Testis (tissue), 3 donors: ENCODE measurements around the gene NEK4. TPM values are rescaled to one million over a fixed set of nuclear protein-coding genes. Genes with fewer than 3 reads are reported as not detected.

ENCODE experiments used
- DNase-seq: peaks from one replicate; pipeline ENCODE4 v3.0.0-alpha.2; 2019
- H3K27ac ChIP-seq, 2 donors: fragments of 200-600 bp; sonication (generic); one replicate each; pipeline ENCODE4 v1.5.1; 2019
- H3K27me3 ChIP-seq: fragments of 200-600 bp; sonication (generic); one replicate; pipeline ENCODE4 v1.5.1; 2019
- H3K36me3 ChIP-seq: fragments of 200-600 bp; sonication (generic); one replicate; pipeline ENCODE4 v1.5.1; 2017; ENCODE audit warnings: low read depth; ENCODE audit errors: missing control alignments
- H3K4me1 ChIP-seq: fragments of 200-600 bp; sonication (generic); one replicate; pipeline ENCODE4 v1.5.1; 2019
- H3K4me3 ChIP-seq, 2 donors: fragments of 200-600 bp; sonication (generic); one replicate each; pipeline ENCODE4 v1.5.1; 2017 to 2019
- H3K9me3 ChIP-seq: fragments of 200-600 bp; sonication (generic); one replicate; pipeline ENCODE4 v1.5.1; 2017
- POLR2A ChIP-seq: fragments of 450-650 bp; IDR thresholded peaks from one replicate; pipeline ENCODE4 v1.6.1; 2017; ENCODE audit warnings: antibody characterized with exemption, mild to moderate bottlenecking, moderate library complexity
- WGBS, 2 donors: methylation state at CpG; one replicate each; pipeline ENCODE4 v1.1.5; 2018; 5-methylcytosine and 5-hydroxymethylcytosine counted together
- intact Hi-C: fragments of 100-400 bp; cut with DNase I; formaldehyde crosslinking; loops from one replicate; pipeline ENCODE4 v1.15.1; 2023; ENCODE audit warnings: low total_unique reads
- polyA plus RNA-seq: library from polyadenylated mRNA; stranded (reverse); fragments of 350-450 nt; fragmentation: Illumina TruSeq; extraction: RNeasy Lipid Tissue Mini Kit (QIAGEN cat#74804); gene quantifications from one replicate; pipeline ENCODE4 v1.2.3, GENCODE V29; 2014; ENCODE audit warnings: low read depth, low replicate concordance; ENCODE audit not compliant: insufficient read depth
- total RNA-seq, 2 donors: library from RNA; depleted of rRNA; stranded (reverse); fragments of >200 nt; gene quantifications; one replicate each; pipeline ENCODE4 v1.2.3, GENCODE V29; 2016
- TF ChIP-seq, protein P1 (sequence below), 3 experiments: fragments of 450-650 bp in 2 of 3; fragments of 200-600 bp in 1 of 3; sonication (generic) in 1 of 3; IDR thresholded peaks; one replicate each; pipeline ENCODE4 v1.5.1; 2016 to 2019; ENCODE audit warnings: antibody characterized with exemption in 3 of 3, mild to moderate bottlenecking in 2 of 3, moderate library complexity in 1 of 3

Gene NEK4
- total and polyA plus RNA-seq, 3 donors from 2014 or later = 66.6 to 114 (median 70.2) TPM

DNA sequence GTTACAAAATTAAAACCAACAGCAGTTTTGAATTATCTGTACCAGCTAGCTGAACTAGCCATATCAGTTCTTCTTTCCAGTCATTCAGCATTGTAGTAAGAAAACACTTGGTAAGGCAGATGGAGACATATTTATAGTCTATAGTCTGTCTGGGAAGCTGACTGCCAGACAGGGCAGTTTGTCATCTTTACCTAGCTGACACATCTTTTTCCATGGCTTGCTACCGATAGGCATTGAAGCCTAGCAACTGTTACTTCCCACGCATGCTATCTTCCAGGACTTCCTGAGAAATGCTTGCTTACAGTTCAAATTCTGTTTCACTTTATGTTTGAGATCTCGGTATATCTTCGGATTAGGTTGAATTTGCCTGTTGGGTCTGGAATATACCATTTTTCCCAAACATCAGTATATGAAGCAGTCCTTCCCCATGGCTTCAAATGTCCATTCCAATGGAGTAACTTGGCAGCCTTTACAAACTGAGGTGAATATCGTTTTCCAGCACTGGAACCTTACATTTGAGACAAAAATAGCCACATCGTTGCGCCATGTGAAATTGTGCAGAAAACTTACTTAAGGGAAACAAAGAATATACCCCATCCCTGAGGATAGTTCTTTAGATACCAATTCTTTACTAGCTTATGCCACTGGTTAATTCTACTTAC is 76.1 kb downstream of the NEK4 start:
- H3K27me3 ChIP-seq = no peaks in the 10 kb centered on the region
- no peaks in the 10 kb centered on the region for H3K4me1 ChIP-seq
- H3K4me3 ChIP-seq = no peak overlapping the region
- H3K27ac ChIP-seq = no peak overlapping the region
- WGBS, 2 donors = 62 to 66% methylated on average over 7 of the region's 7 CpGs
- TF ChIP-seq, protein P1, sequence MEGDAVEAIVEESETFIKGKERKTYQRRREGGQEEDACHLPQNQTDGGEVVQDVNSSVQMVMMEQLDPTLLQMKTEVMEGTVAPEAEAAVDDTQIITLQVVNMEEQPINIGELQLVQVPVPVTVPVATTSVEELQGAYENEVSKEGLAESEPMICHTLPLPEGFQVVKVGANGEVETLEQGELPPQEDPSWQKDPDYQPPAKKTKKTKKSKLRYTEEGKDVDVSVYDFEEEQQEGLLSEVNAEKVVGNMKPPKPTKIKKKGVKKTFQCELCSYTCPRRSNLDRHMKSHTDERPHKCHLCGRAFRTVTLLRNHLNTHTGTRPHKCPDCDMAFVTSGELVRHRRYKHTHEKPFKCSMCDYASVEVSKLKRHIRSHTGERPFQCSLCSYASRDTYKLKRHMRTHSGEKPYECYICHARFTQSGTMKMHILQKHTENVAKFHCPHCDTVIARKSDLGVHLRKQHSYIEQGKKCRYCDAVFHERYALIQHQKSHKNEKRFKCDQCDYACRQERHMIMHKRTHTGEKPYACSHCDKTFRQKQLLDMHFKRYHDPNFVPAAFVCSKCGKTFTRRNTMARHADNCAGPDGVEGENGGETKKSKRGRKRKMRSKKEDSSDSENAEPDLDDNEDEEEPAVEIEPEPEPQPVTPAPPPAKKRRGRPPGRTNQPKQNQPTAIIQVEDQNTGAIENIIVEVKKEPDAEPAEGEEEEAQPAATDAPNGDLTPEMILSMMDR (IDR thresholded peaks at IDR 0.05) = no peak
- no peak for TF ChIP-seq POLR2A
- no peaks in the 10 kb centered on the region for H3K36me3 ChIP-seq
- H3K9me3 ChIP-seq = no peaks in the 10 kb centered on the region
- intact Hi-C loops = no loop called here
- no peak for DNase-seq

DNA sequence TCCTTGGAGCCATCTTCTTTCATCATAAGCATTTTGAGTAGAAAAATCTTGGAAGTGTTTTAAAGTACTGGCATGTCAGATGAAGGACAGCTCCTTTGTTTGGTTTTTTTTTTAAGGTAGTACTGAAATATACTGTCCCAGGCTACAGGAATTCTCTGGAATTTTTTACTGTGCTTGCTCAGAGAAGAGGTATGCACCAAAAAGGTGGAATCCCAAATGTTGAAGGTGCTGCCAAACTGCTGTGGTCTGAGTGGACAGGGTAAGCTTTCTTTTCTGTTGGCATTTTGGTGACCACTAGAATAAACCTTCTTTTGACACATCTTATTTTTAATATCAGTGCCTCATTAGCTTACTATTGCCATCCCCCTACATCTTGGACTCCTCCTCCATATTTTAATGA is 77.7 kb downstream of the NEK4 start:
- H3K36me3 ChIP-seq = no peaks in the 10 kb centered on the region
- TF ChIP-seq POLR2A = no peak
- TF ChIP-seq, protein P1 (IDR thresholded peaks at IDR 0.05) = no peak
- intact Hi-C loops = no loop called here

DNA sequence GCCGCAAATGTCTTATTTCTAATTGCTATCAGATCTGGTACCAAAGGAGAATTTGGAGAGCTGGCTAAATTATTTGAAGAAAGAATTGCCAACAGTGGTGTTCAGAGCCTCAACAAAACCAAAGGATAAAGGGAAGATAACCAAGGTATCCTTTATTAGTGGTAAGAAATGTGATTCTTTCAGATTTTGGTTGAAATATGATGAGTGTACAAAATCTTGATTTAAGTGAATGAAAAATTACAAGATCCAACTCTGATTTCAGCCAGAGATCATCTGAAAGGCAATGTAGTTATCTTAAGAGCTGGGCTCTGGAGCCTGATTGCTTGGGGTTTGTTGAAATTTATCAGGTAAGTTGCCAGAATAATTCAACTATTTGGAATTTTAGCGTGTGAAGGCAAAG is 80.2 kb downstream of the NEK4 start:
- DNase-seq = no peak
- H3K4me1 ChIP-seq = peaks cover 7% of the 10 kb centered on the region
- no peak overlapping the region for H3K4me3 ChIP-seq
- H3K36me3 ChIP-seq = no peaks in the 10 kb centered on the region
- no peak overlapping the region for H3K27ac ChIP-seq
- WGBS, 2 donors = 85 to 91% methylated on average over 2 of the region's 2 CpGs
- no peaks in the 10 kb centered on the region for H3K9me3 ChIP-seq
- TF ChIP-seq POLR2A = no peak
- H3K27me3 ChIP-seq = no peaks in the 10 kb centered on the region
- intact Hi-C loops = no loop called here

More for the DNA sequence above, 77.7 kb downstream of the NEK4 start:
- Histone ChIP-seq H3K9me3 (no peaks in the 10 kb centered on the region), H3K4me1 (no peaks in the 10 kb centered on the region), H3K27me3 (no peaks in the 10 kb centered on the region), H3K27ac (no peak overlapping the region), H3K4me3 (no peak overlapping the region)
- no peak for DNase-seq

DNA sequence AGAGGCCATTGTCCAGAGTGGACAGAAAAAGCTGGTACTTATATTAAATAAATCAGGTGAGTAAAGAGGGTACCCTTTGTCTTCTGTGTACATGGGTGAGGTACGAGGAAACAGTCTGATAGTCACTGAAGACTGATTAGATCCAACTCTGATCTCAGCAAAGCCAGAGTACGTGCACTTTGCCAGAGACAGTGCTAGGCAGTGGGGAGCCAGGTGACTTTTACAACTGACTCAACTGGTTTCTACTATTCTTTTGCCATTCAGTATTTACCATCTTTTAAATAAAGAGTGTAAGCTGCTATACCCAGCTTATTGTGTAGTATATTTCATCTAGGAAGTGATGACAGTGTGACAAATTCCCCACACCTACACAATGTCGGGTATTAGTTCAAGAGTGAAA is 81.6 kb downstream of the NEK4 start:
- H3K4me3 ChIP-seq = no peak overlapping the region
- H3K9me3 ChIP-seq = no peaks in the 10 kb centered on the region
- no peak for DNase-seq
- TF ChIP-seq POLR2A = no peak
- TF ChIP-seq, protein P1 (IDR thresholded peaks at IDR 0.05) = no peak
- peaks cover 13% of the 10 kb centered on the region for H3K4me1 ChIP-seq
- H3K27ac ChIP-seq = no peak overlapping the region
- 94 to 95% methylated on average over 3 of the region's 3 CpGs for WGBS, 2 donors
- intact Hi-C loops = no loop called here
- H3K27me3 ChIP-seq = no peaks in the 10 kb centered on the region
- no peaks in the 10 kb centered on the region for H3K36me3 ChIP-seq

DNA sequence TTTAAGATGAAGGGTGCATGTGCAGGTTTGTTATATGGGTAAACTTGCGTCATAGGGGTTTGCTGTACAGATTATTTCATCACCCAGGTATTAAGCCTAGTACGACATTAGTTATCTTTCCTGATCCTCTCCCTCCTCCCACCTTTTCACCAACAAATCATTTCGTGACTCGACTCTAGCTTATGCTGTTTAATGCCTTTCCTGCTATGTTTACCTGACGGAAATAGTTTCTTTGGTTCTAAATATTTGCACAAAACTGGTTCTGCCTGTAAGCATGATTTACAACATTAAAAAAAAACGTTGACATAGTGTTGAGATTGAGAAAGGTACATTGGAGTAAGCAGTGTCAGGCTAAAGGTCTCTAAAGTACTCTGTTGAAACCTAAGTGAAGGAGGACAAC is 82.5 kb downstream of the NEK4 start:
- Histone ChIP-seq H3K27ac (no peak overlapping the region), H3K9me3 (no peaks in the 10 kb centered on the region), H3K36me3 (no peaks in the 10 kb centered on the region), H3K4me3 (no peak overlapping the region), H3K4me1 (peaks cover 21% of the 10 kb centered on the region), H3K27me3 (no peaks in the 10 kb centered on the region)
- 83 to 89% methylated on average over 6 of the region's 6 CpGs for WGBS, 2 donors
- DNase-seq = no peak
- TF ChIP-seq, protein P1 (IDR thresholded peaks at IDR 0.05) = no peak
- TF ChIP-seq POLR2A = no peak
- intact Hi-C loops = no loop called here
